ENCODE results near the gene ZNF219. TPM values are rescaled to one million over a fixed set of nuclear protein-coding genes. Genes with fewer than 3 reads are reported as not detected.

Gene ZNF219
- total and polyA plus RNA-seq, 2 of the 13 experiments (the other 11 are each of a cell fraction or from before 2014, with no cell fraction given) = 34.5 to 36.6 TPM

DNA sequence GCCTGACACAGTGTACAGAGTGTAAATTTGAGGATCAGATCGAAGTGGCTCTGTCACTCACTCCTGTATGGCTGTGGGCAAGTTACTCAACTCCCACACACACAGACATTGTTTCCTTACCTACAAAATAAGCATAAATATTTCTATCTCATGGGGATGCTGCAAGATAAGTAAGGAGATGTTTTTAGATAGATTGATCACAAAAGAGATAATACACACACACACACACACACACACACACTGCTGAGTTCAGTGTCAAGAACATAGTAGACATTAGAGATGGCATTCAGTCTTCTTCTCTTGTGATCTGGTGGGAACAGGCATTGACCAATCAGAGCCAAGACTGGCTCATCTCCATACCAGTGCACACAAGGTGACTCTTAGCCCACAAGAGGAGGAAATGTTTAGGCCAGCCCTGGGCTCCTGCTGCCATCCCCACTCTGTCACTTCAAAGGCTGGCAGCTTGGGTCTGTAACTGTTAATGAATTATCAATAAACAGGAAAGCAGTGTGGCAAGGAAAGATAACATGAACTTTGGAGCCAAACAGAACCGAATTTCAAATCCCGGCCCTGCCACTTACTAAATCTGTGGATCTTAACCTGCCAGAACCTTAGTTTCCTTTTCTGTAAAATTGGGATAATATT, 44.2 kb downstream of the ZNF219 start (continued):
- TF ChIP-seq TCF12 (IDR thresholded peaks at IDR 0.05) = no peak
- peak; percentile 97 for TF ChIP-seq TCF12 (CRISPR knock-in tag; IDR thresholded peaks at IDR 0.05)
- no peak for TF ChIP-seq XBP1 (CRISPR knock-in tag; IDR thresholded peaks at IDR 0.05)
- TF ChIP-seq NONO (IDR thresholded peaks at IDR 0.05) = no peak
- TF ChIP-seq NONO (CRISPR knock-in tag; conservative IDR thresholded peaks at IDR 0.05) = peak; percentile 94
- TF ChIP-seq ZNF607 (CRISPR knock-in tag; IDR thresholded peaks at IDR 0.05; ENCODE audit: borderline replicate concordance) = no peak; the same call in 1 of the 2 replicates
- peak; percentile 30; the same call in 1 of the 2 replicates for TF ChIP-seq CREB1 (IDR thresholded peaks at IDR 0.05)
- TF ChIP-seq CREB1 (CRISPR knock-in tag; IDR thresholded peaks at IDR 0.05) = peak; percentile 49; the same call in 1 of the 2 replicates
- TF ChIP-seq MXD3 (CRISPR knock-in tag; IDR thresholded peaks at IDR 0.05) = 0 out of 2 replicates have a peak, but pooled peaks have one; percentile 38
- TF ChIP-seq SMAD9 (CRISPR knock-in tag; IDR thresholded peaks at IDR 0.05) = no peak
- TF ChIP-seq ZNF720 (CRISPR knock-in tag; IDR thresholded peaks at IDR 0.05) = no peak
- peak; percentile 78 for TF ChIP-seq ZFX (CRISPR knock-in tag; IDR thresholded peaks at IDR 0.05; ENCODE audit: low read depth)
- peak; percentile 78; the same call in 1 of the 2 replicates for TF ChIP-seq MIER2 (CRISPR knock-in tag; IDR thresholded peaks at IDR 0.05)
- TF ChIP-seq EEA1 (CRISPR knock-in tag; IDR thresholded peaks at IDR 0.05; ENCODE audit: borderline replicate concordance) = no peak
- TF ChIP-seq SKI (IDR thresholded peaks at IDR 0.05; ENCODE audit: partially characterized antibody) = peak; percentile 77
- TF ChIP-seq ZNF17 (CRISPR knock-in tag; IDR thresholded peaks at IDR 0.05) = 0 out of 2 replicates have a peak, but pooled peaks have one; percentile 64
- no peak for TF ChIP-seq ZFP37 (CRISPR knock-in tag; IDR thresholded peaks at IDR 0.05; ENCODE audit: borderline replicate concordance)
- TF ChIP-seq ZNF614 (CRISPR knock-in tag; IDR thresholded peaks at IDR 0.05; ENCODE audit: borderline replicate concordance) = peak; percentile 87
- no peak for TF ChIP-seq KDM5A (IDR thresholded peaks at IDR 0.05; ENCODE audit: borderline replicate concordance, low read length)
- TF ChIP-seq HNF4G (IDR thresholded peaks at IDR 0.05; ENCODE audit: borderline replicate concordance, low read depth, low read length) = peak; percentile 97
- TF ChIP-seq HNF4G (CRISPR knock-in tag; IDR thresholded peaks at IDR 0.05; ENCODE audit: borderline replicate concordance, low read depth) = peak; percentile 89; the same call in 1 of the 2 replicates
- TF ChIP-seq HMGXB3 (CRISPR knock-in tag; IDR thresholded peaks at IDR 0.05; ENCODE audit: borderline replicate concordance) = 0 out of 2 replicates have a peak, but pooled peaks have one; percentile 30
- TF ChIP-seq ZNF782 (CRISPR knock-in tag; IDR thresholded peaks at IDR 0.05; ENCODE audit: borderline replicate concordance) = no peak
- TF ChIP-seq ZNF605 (CRISPR knock-in tag; IDR thresholded peaks at IDR 0.05) = peak; percentile 98
- TF ChIP-seq MED8 (CRISPR knock-in tag; IDR thresholded peaks at IDR 0.05; ENCODE audit: insufficient replicate concordance) = peak; percentile 96
- peak; percentile 25; the same call in 1 of the 2 replicates for TF ChIP-seq CBX5 (CRISPR knock-in tag; IDR thresholded peaks at IDR 0.05; ENCODE audit: borderline replicate concordance)
- TF ChIP-seq BRCA1 (CRISPR knock-in tag; IDR thresholded peaks at IDR 0.05) = no peak; the same call in 1 of the 2 replicates
- TF ChIP-seq NFYC (CRISPR knock-in tag; IDR thresholded peaks at IDR 0.05) = peak; percentile 87
- no peak for TF ChIP-seq ZNF780A (CRISPR knock-in tag; IDR thresholded peaks at IDR 0.05)

Measured in HepG2 (cell line).